Sigmoid colon (tissue), 7 donors: Measurements from ENCODE around the gene CCDC85A. TPM values are rescaled to one million over a fixed set of nuclear protein-coding genes. Genes with fewer than 3 reads are reported as not detected.

Experiments used
- DNase-seq: peaks from one replicate; pipeline ENCODE4 v3.0.0-alpha.2; 2019
- H3K27ac ChIP-seq, 4 donors: fragments of 200-600 bp; sonication (generic); one replicate each; pipeline ENCODE4 v1.5.1; 2016 to 2019; ENCODE audit warnings: mild to moderate bottlenecking in 1 of 4
- H3K27me3 ChIP-seq, 3 donors: fragments of 200-600 bp; sonication (generic); one replicate each; pipeline ENCODE4 v1.5.1; 2019; ENCODE audit warnings: mild to moderate bottlenecking in 1 of 3
- H3K36me3 ChIP-seq, 4 donors: fragments of 200-600 bp; sonication (generic); one replicate each; pipeline ENCODE4 v1.5.1; 2016 to 2019
- H3K4me1 ChIP-seq, 4 donors: fragments of 200-600 bp; sonication (generic); one replicate each; pipeline ENCODE4 v1.5.1; 2017 to 2019
- H3K4me3 ChIP-seq, 4 donors: fragments of 200-600 bp; sonication (generic); one replicate each; pipeline ENCODE4 v1.5.1; 2017 to 2019; ENCODE audit warnings: mild to moderate bottlenecking in 2 of 4, moderate library complexity in 1 of 4
- H3K9me3 ChIP-seq, 4 donors: fragments of 200-600 bp in 3 of 4; sonication (generic) in 3 of 4; one replicate each; pipeline versions ENCODE4 v1.5.1 to v1.6.1; 2013 to 2019
- EP300 ChIP-seq, 4 donors: sonication (generic); formaldehyde crosslinking; IDR thresholded peaks; one replicate each; pipeline ENCODE4 v1.6.1; 2017; ENCODE audit warnings: antibody characterized with exemption in 4 of 4
- POLR2A ChIP-seq, 2 donors: fragments of 450-650 bp; IDR thresholded peaks; one replicate each; pipeline ENCODE4 v1.6.1; 2016; ENCODE audit warnings: antibody characterized with exemption in 2 of 2, mild to moderate bottlenecking in 2 of 2, moderate library complexity in 2 of 2
- POLR2AphosphoS5 ChIP-seq, 4 donors: sonication (generic); formaldehyde crosslinking; IDR thresholded peaks; one replicate each; pipeline ENCODE4 v1.6.1; 2017; ENCODE audit warnings: antibody characterized with exemption in 4 of 4
- WGBS, 2 donors: extraction: QIAGEN DNeasy Blood & Tissue Kit; methylation state at CpG; one replicate each; pipeline ENCODE4 v1.1.7; 2013; 5-methylcytosine and 5-hydroxymethylcytosine counted together
- intact Hi-C: fragments of 100-400 bp; cut with DNase I; formaldehyde crosslinking; loops from one replicate; pipeline ENCODE4 v1.15.1; 2023
- polyA plus RNA-seq, 3 donors: library from polyadenylated mRNA; stranded (reverse); fragments of 200-250 nt; gene quantifications; one replicate each; pipeline ENCODE4 v1.2.3, GENCODE V29; 2013
- total RNA-seq, 4 donors: library from RNA; depleted of rRNA; stranded (reverse); fragments of >200 nt; gene quantifications; one replicate each; pipeline ENCODE4 v1.1.0, GENCODE V29; 2016
- TF ChIP-seq, protein P1 (sequence below), 4 experiments: fragments of 450-650 bp in 3 of 4; fragments of 200-600 bp in 1 of 4; IDR thresholded peaks; one replicate each; pipeline ENCODE4 v1.5.1; 2016 to 2019; ENCODE audit warnings: antibody characterized with exemption in 4 of 4, mild to moderate bottlenecking in 3 of 4, moderate library complexity in 2 of 4
- donor health status: healthy with polysubstance abuse.
- donor health status: Bipolar disorder and iron deficiency.
- donor health status: healthy.

CCDC85A gene
- total and polyA plus RNA-seq, 7 donors, result 0.58 to 8.2 (median 3.5) TPM; not detected in 2

DNA sequence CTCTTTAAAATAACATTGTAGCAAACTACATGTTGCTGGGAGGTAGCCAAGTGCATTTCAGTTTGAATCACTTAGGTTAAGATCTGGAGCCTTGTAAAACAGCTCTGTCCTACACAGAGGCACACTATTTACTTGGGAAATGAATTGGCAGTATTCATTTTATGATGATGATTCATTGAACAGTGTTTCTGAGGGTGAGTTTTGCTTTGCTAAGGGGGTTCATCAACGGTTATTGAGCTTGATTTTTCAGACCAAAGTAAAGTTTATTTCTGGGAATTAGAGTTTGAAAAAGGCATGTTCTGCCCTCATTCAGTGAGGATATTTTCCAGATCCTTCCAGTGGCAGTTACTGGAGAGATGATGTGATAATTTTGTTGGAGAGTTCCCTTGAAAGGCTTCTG, 55.6 kb downstream of the CCDC85A start:
- DNase-seq, result no peak
- Histone ChIP-seq H3K36me3 (no peaks in the 10 kb centered on the region), H3K27ac (no peak overlapping the region), H3K4me1 (no peaks in the 10 kb centered on the region), H3K27me3 (no peaks in the 10 kb centered on the region), H3K9me3 (no peaks in the 10 kb centered on the region), H3K4me3 (no peak overlapping the region)
- TF ChIP-seq, protein P1, sequence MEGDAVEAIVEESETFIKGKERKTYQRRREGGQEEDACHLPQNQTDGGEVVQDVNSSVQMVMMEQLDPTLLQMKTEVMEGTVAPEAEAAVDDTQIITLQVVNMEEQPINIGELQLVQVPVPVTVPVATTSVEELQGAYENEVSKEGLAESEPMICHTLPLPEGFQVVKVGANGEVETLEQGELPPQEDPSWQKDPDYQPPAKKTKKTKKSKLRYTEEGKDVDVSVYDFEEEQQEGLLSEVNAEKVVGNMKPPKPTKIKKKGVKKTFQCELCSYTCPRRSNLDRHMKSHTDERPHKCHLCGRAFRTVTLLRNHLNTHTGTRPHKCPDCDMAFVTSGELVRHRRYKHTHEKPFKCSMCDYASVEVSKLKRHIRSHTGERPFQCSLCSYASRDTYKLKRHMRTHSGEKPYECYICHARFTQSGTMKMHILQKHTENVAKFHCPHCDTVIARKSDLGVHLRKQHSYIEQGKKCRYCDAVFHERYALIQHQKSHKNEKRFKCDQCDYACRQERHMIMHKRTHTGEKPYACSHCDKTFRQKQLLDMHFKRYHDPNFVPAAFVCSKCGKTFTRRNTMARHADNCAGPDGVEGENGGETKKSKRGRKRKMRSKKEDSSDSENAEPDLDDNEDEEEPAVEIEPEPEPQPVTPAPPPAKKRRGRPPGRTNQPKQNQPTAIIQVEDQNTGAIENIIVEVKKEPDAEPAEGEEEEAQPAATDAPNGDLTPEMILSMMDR (IDR thresholded peaks at IDR 0.05), result no peak
- TF ChIP-seq POLR2AphosphoS5 (IDR thresholded peaks at IDR 0.05), result no peak
- no peak for TF ChIP-seq EP300 (IDR thresholded peaks at IDR 0.05)
- no peak for TF ChIP-seq POLR2A (IDR thresholded peaks at IDR 0.05)
- intact Hi-C loops, result no loop called here
- 16 to 43% methylated on average over 1 of the region's 1 CpG for WGBS, 2 donors

DNA sequence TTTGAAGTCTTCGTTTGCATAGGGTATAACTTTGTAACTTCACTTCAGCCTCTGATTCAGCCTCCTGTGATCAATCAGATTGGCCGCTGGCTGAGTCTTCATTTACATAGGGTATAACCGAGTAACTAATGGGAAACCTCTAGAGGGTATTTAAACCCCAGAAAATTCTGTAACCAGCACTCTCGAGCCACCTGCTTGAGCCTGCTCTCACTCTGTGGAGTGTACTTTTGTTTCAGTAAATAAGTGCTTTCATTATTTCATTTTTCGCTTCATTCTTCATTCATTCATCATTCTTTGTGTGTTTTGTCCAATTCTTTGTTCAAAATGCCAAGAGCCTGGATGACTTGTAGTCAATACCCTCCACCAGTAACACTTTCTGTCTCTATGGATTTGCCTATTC, 56.4 kb downstream of the CCDC85A start:
- Histone ChIP-seq H3K4me3 (no peak overlapping the region), H3K27ac (no peak overlapping the region)
- no peak for TF ChIP-seq EP300 (IDR thresholded peaks at IDR 0.05)

DNA sequence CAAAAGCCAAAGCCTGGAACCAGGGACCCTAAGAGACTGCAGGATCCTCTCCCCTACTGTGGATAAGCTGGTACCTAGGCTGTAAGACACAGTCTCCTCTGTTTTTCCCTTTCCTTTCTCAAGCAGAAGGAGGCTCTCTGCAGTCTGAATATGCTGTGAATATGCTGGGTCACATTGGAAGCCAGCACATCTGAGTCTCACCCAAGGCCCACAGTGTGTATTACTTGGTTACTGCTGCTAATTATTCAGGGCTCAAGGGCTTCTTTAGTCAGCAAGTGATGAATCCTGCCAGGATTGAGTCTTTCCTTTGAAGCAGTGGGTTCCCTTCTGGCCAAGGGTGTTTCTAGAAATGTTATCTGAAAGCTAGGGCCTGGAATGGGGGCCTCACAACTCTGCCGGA, 60.7 kb downstream of the CCDC85A start:
- H3K27ac ChIP-seq, result no peak overlapping the region
- no peak overlapping the region for H3K4me3 ChIP-seq
- intact Hi-C loops, result loop anchor here (10.0 kb wide), 1 partner anchor 1150 kb away; no protein-coding TSS in a partner anchor
- H3K27me3 ChIP-seq, result no peaks in the 10 kb centered on the region
- no peak for TF ChIP-seq POLR2A (IDR thresholded peaks at IDR 0.05)
- no peak for TF ChIP-seq EP300 (IDR thresholded peaks at IDR 0.05)
- no peak for TF ChIP-seq POLR2AphosphoS5 (IDR thresholded peaks at IDR 0.05)
- TF ChIP-seq, protein P1 (IDR thresholded peaks at IDR 0.05), result no peak
- H3K9me3 ChIP-seq, result no peaks in the 10 kb centered on the region
- no peaks in the 10 kb centered on the region for H3K36me3 ChIP-seq
- no peak for DNase-seq
- WGBS, 2 donors, result 0 to 73% methylated on average over 1 of the region's 1 CpG
- no peaks in the 10 kb centered on the region for H3K4me1 ChIP-seq

More for the DNA sequence above, 56.4 kb downstream of the CCDC85A start:
- intact Hi-C loops, result loop anchor here (10.0 kb wide), 1 partner anchor 1155 kb away; no protein-coding TSS in a partner anchor
- H3K4me1 ChIP-seq, result no peaks in the 10 kb centered on the region
- H3K27me3 ChIP-seq, result no peaks in the 10 kb centered on the region
- 91% methylated on average over 5 of the region's 5 CpGs for WGBS, 2 donors
- H3K36me3 ChIP-seq, result no peaks in the 10 kb centered on the region
- H3K9me3 ChIP-seq, result no peaks in the 10 kb centered on the region
- DNase-seq, result no peak

DNA sequence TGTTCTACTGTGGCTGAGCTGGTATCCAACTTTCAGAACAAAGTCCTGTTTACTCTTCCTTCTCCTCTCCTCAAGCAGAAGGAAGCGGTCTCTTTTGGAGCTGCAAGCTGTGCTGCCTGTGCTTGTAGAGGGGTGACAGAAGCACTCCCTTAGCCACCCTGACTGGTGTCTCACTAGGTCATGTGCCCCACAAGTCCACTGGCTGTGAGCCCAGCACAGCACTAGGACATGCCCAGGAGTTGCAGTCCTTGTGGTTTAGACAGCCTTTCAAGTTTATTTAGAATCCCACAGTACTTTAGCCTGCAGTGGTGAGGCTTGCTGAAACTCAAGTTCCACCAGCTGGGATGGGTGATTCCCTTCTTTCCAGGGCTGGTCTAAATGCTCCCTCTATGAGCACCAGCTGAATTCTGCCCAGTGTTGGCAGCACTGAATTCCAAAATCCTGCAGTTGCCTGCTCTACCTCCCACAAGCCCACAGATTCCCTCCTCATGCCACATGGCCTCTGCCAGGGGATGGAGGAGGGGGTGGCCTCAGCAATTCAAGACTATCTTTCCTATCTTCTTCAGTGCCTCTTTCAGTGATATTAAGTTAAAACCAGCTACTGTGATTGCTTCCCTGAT, 61.2 kb downstream of the CCDC85A start:
- Histone ChIP-seq H3K9me3 (no peaks in the 10 kb centered on the region), H3K27me3 (no peaks in the 10 kb centered on the region), H3K27ac (no peak overlapping the region), H3K4me1 (no peaks in the 10 kb centered on the region), H3K36me3 (no peaks in the 10 kb centered on the region), H3K4me3 (no peak overlapping the region)
- intact Hi-C loops, result loop anchor here (10.0 kb wide), 1 partner anchor 1150 kb away; no protein-coding TSS in a partner anchor
- no peak for DNase-seq
- no peak for TF ChIP-seq POLR2AphosphoS5 (IDR thresholded peaks at IDR 0.05)
- TF ChIP-seq, protein P1 (IDR thresholded peaks at IDR 0.05), result no peak
- WGBS, 2 donors, result 72 to 84% methylated on average over 1 of the region's 1 CpG

DNA sequence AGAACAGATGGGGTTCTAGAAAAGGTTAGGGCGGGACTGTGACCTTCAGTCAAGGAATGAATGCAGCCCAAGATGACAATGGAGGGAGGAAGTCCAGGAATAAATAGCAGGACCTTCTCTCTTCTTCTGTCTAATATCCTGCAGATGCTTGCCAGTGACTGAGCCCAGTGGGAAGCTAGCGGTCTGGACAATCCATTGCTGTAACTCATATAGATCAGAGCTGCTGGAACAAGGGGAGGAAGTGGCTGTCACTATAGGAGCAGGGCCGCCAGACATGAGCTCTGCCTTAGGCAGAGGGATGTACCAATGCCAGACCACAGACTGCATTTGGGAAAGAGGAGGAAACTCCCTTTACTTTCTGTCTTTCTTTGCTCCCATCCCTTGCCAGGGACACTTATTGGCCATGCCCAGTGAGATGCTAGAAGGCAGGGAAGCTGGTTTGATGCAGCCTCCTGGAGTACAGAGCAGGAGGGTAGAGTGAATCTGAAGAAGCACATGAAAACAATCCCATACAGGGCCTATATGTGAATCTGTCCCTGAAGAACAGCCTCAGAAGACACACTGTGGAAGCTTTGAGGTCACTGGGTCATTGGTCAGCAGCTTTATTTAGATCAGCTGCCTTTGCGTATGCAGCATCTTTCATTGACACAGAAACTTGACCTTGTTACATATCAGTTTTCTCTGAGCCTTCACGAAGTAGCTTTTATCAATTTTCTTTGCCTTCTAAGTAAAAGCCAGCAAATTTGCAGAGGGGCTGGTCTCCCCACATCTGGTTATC, 65.4 kb downstream of the CCDC85A start:
- Histone ChIP-seq H3K4me3 (no peak overlapping the region), H3K36me3 (no peaks in the 10 kb centered on the region), H3K9me3 (no peaks in the 10 kb centered on the region), H3K27ac (no peak overlapping the region), H3K27me3 (no peaks in the 10 kb centered on the region), H3K4me1 (no peaks in the 10 kb centered on the region)
- DNase-seq, result no peak
- 69 to 83% methylated on average over 5 of the region's 5 CpGs for WGBS, 2 donors
- intact Hi-C loops, result loop anchor here (10.0 kb wide), 1 partner anchor 1146 kb away; no protein-coding TSS in a partner anchor
- TF ChIP-seq EP300 (IDR thresholded peaks at IDR 0.05) (no peak), POLR2AphosphoS5 (IDR thresholded peaks at IDR 0.05) (no peak), POLR2A (IDR thresholded peaks at IDR 0.05) (no peak)
- TF ChIP-seq, protein P1 (IDR thresholded peaks at IDR 0.05), result no peak
